LNCAP (cell line): ENCODE results near the gene RALGAPB.

ENCODE experiments used
- CTCF ChIP-seq: fragments of 450-650 bp; IDR thresholded peaks from 2 replicates; pipeline ENCODE4 v1.5.1; 2017; ENCODE audit warnings: mild to moderate bottlenecking

Gene RALGAPB

GRCh38 chr20:38623061-38623460, 150.4 kb downstream of the RALGAPB start:
- no peak for TF ChIP-seq CTCF

GRCh38 chr20:38624084-38624483, 151.4 kb downstream of the RALGAPB start:
- no peak for TF ChIP-seq CTCF

GRCh38 chr20:38625896-38626295, 153.3 kb downstream of the RALGAPB start:
- no peak for TF ChIP-seq CTCF

- no peak for TF ChIP-seq CTCF
These were observed 154.4 kb downstream of the RALGAPB start for GRCh38 chr20:38626921-38627659.
